NCI-H526 (cell line): Measurements from ENCODE around the gene GALNTL6.
"Not testable (repeated sequence)": the region's sequence is repeated elsewhere in the genome, so short reads cannot be mapped to it uniquely, and the experiment has no call there.

Experiments
- DNase-seq, 2 experiments: peaks; one replicate each; lab custom pipeline; 2025; lab: John Stamatoyannopoulos, UW

Gene GALNTL6

DNA sequence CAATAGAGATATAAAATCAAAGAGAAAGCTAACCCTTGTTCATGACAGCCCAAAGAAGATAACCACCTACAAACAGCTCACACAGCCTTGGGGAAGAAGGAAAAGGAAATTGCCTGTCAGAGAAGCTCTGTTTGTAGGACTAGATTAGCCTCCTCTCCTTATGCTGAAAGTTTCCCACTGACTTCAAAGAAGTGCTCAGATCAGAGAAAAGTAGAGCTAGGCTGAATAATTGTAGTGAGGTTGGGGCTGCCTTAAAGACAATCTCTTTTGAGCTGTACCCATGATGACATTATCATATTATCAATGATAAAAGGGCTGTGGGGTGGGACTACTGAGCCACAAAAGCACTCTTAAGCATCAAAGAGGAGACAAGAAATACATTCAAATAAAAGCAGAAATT lies 1132.4 kb downstream of the GALNTL6 start:
- no peak for DNase-seq

DNA sequence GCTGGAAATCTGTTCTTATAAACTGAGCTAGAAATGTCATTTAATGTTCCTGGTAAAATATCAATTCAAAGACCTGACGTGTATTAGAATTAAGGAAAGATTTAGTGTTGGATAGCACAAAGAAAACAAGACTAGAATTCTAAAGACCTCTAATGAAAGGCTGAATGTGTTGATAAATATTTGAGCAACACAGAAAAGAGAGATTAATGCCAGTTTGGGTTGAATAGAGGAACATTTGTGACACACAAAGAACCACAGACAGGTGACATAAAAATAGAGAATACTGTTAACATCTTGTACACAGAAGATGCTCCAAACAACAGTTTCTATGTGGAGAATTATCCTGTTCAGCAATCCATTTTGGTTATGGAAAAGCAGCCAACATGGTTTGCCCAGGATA lies 1133.3 kb downstream of the GALNTL6 start:
- DNase-seq = no peak

- DNase-seq = no peak
Observed at GRCh38 chr4:172947594-172947993, 1134.4 kb downstream of the GALNTL6 start.

- no peak for DNase-seq
Observed at GRCh38 chr4:172950990-172951389, 1137.8 kb downstream of the GALNTL6 start.

- DNase-seq = no peak
Observed at GRCh38 chr4:172951679-172952451, 1138.7 kb downstream of the GALNTL6 start.

DNA sequence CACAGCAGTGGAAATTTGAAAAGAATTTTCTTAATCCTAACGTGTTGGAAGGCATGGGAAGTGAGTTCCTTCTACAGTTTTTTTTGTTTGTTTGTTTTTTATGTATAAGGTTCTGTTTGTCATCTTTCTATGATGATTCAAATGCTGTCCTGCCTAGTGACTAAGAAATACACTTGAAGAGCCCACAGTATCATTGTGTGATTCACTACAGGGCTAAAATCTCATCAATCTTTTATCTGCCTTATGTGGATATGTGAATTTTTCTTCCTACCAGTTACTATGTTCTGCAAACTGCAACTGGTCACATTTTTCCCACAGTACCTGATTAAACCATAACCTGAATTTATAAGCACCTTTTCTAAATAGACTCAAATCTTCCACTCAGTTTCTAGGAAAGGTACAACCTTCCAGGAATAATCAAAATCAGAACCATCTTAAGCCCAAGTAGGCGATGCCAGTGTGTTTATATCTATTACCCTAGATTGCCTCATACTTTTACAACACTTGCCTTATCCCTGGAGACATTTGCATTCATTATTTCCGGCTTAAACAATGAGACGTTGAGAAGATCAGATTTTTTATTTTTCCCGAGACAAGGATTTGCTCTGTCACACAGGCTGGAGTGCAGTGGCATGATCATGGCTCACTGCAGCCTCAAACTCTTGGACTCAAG lies 1140.8 kb downstream of the GALNTL6 start:
- no peak for DNase-seq

- not testable (repeated sequence) for DNase-seq
Observed at GRCh38 chr4:172956340-172956739, 1143.1 kb downstream of the GALNTL6 start.

- DNase-seq = no peak
Observed at GRCh38 chr4:172957216-172957615, 1144.0 kb downstream of the GALNTL6 start.

DNA sequence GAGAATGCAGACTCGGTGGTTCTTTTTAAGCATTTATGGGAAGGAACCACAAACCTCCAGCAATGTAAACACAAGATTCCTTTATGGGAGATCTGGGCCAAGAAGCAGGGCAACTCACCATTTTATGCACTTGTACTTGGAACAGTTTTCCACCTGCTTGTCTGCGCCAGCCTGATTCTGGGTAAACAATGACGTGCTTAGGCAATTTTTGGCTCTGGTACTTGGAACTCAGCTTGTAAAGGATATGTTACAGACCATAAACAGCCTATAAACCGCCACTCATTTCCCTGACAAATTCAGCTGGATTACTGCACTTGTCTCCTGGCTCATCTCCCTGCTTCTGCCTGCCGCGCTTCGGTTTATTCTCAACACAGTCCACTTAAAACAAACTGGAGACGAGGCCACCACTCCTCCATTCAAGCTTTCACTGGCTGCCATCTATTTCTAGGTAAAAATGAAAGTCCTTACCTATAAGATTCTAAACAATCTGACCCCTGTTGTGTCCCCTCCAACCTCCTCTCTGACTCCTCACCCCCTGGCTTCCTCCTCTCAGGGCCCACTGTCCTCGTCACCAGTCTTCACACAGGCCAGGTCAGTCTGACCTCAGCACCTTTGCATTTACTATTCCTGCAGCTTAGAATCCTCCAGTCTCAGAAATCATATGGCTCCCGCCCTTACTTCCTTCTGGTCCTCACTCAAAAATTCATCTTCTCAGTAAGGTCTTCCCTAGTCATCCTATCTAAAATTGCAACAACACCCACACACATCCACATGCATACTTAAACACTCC lies 1149.6 kb downstream of the GALNTL6 start:
- DNase-seq = peak; percentile 68 to 69

DNA sequence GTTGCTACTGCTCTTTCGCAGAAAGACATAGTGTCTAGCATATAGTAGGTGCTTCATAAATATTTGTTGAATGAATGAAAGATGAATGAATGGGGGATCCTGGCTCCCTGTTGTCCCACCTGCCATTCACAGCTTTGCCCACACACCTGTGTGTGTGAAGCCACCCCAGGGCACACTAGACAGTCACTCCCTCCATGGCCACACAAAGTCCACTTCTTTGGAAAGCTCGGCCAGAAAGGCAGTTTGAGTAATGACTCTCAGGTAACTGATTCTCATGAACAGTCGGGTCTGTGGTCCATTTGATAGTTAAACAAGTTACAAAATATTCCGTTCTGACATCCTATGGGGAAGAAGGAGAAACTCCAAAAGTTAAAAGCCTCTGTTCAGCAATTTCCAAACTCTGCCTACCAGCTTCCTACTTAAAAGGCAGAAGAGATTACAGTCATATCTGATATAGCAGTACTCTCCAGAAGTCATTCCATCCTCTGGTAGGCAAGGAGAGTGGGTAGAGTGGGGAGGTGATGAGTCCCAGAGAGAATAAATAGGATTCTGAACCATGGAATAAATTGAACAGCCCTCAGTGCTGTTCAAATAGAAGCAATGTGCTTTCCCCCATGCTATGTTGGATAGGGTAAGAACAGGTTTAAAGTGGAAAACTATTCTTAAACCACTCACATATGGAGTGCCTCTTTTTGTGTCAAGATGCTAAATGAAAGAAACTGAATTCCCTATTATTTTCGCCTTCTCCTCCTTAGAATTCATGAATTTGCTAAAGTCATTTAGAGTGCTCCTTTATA lies 1150.5 kb downstream of the GALNTL6 start:
- no peak for DNase-seq

- not testable (repeated sequence) for DNase-seq
Observed at GRCh38 chr4:172970189-172970588, 1157.0 kb downstream of the GALNTL6 start.

- no peak for DNase-seq
Observed at GRCh38 chr4:172974586-172974985, 1161.4 kb downstream of the GALNTL6 start.

- DNase-seq = peak in 1 of 2 experiments; percentile 2
Observed at GRCh38 chr4:172975651-172976229, 1162.5 kb downstream of the GALNTL6 start.

- DNase-seq = not testable (repeated sequence)
Observed at GRCh38 chr4:172977491-172978041, 1164.4 kb downstream of the GALNTL6 start.

GRCh38 chr4:172978848-172979247 lies 1165.6 kb downstream of the GALNTL6 start:
- DNase-seq = no peak

DNA sequence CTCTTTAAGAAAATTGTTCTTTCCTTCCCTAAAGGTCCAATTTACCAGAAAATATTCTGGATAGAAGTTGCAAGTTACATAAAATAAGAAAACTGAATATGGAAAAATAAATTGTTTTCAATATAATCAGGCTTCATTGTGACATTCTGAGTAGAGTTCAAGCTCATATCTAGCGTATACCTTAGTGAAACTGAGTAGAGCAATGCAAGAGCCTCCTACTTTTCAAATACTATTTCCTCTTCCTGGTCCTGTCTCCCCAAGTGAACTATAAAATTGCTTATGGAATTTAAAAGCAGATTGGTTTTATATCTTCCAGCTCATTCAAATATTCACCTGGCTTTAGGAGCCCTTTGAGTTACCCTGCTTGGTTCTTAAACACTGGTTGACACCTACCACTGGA lies 1166.1 kb downstream of the GALNTL6 start:
- DNase-seq = no peak

DNA sequence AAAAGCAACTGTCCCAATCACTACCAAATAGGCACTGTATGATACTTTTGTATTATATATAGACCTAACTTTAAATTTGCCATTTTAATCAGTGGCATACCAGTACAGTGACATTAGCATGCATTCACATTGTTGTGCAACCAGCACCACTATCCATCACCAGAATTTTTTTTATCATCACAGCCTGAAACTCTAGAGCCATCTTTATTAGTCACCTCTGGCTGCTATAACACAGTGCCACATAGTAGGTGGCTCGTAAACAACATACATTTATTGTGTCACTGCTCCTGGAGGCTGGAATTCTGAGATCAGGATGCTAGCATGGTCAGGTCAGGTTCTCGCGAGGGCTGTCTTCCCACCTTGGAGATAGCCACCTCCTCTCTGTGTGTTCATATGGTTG lies 1167.0 kb downstream of the GALNTL6 start:
- DNase-seq = no peak

GRCh38 chr4:172982151-172982590 lies 1169.0 kb downstream of the GALNTL6 start:
- DNase-seq = no peak

- no peak for DNase-seq
Observed at GRCh38 chr4:172983014-172983413, 1169.8 kb downstream of the GALNTL6 start.

DNA sequence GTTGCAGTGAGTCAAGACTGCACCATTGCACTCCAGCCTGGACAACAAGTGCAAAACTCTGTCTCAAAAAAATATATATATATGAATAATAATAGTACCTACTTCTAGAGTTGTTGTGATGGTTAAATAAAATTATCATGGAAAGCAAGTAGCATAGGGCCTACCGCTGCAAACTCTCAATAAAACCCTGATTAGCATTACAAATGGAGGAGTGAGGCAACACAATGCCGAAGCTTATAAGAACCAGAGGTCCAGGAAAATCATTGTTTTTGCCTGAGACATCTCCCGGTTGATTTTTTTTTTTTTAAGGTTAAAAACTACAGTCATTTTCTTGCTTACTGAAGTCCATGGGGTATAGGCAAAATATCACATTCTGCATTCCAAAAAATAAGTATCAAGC lies 1170.4 kb downstream of the GALNTL6 start:
- DNase-seq = no peak

DNA sequence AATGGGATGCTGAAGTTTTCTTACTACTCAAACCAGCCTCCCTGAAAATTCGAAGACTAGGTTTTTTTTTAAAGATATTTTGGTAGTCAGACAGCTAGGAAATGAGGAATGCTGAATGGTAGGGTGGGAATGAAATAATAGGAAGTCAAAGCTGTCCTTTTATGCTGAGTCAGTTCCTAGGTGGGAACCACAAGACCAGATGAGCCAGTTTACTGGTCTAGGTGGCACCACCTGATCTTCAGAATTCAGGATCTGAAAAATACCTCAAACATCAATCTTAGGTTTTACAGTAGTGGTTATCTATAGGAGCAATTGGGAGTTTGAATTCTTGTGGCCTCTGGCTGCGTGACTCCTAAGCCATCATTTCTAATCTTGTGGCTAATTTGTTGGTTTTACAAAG lies 1172.3 kb downstream of the GALNTL6 start:
- DNase-seq = no peak
